Endothelial cell of umbilical vein (primary cell): ENCODE data around the gene LEMD1. TPM values are rescaled to one million over a fixed set of nuclear protein-coding genes. Genes with fewer than 3 reads are reported as not detected.

Experiments used
- BruUV-seq: library from RNA; stranded (reverse); fragments of 400-500 nt; replicated peaks from 2 replicates; lab custom pipeline; 2021; lab: Mats Ljungman, UMichigan
- CTCF ChIA-PET: fragments of 300-600, 350-600 bp; sonication (Branson Sonifier 250); formaldehyde crosslinking; loops from one replicate; lab custom pipeline; 2021; ENCODE audit warnings: antibody characterized with exemption, inconsistent platforms; lab: Charles Lee
- POLR2A ChIA-PET: fragments of 300-600, 350-600 bp; sonication (Branson Sonifier 250); formaldehyde crosslinking; loops from one replicate; lab custom pipeline; 2021; ENCODE audit warnings: antibody characterized with exemption, inconsistent platforms; lab: Charles Lee
- DNase-seq: peaks from one replicate; pipeline ENCODE4 v3.0.0-alpha.2; 2011; ENCODE audit warnings: low read depth, low spot score
- FAIRE-seq: peaks from 2 replicates; lab custom pipeline; 2011; peaks lifted over from hg19 to GRCh38; lab: Jason Lieb, UNC
- H2AFZ ChIP-seq: 2 replicates; pipeline ENCODE4 v1.6.0; 2012; ENCODE audit warnings: low read depth, low read length, control low read depth, inconsistent platforms
- H3K27ac ChIP-seq: 2 replicates; pipeline ENCODE4 v1.5.1; 2011; ENCODE audit warnings: low read depth, mild to moderate bottlenecking, control low read depth, low read length, moderate library complexity; ENCODE audit not compliant: insufficient read depth
- H3K27me3 ChIP-seq, 2 experiments: 2 replicates each; pipeline versions ENCODE4 v1.6.0 to v1.6.1; 2011; ENCODE audit warnings: low read length in 2 of 2, mixed read lengths in 1 of 2; ENCODE audit not compliant: control insufficient read depth in 2 of 2, insufficient read depth in 2 of 2
- H3K36me3 ChIP-seq, 2 experiments: 2 replicates in 1 of 2; 3 replicates in 1 of 2; pipeline ENCODE4 v1.5.1; 2011; ENCODE audit warnings: low read length in 2 of 2, mild to moderate bottlenecking in 1 of 2, moderate library complexity in 1 of 2; ENCODE audit not compliant: control insufficient read depth in 2 of 2, insufficient read depth in 2 of 2; ENCODE audit errors: extremely low read depth in 1 of 2
- H3K4me1 ChIP-seq: 3 replicates; pipeline ENCODE4 v1.5.1; 2011; ENCODE audit warnings: mild to moderate bottlenecking, low read length; ENCODE audit not compliant: control insufficient read depth, insufficient read depth; ENCODE audit errors: extremely low read depth
- H3K4me2 ChIP-seq: 2 replicates; pipeline ENCODE4 v1.6.1; 2011; ENCODE audit warnings: low read length, control low read depth, mixed read lengths; ENCODE audit not compliant: insufficient read depth
- H3K4me3 ChIP-seq, 3 experiments: fragments of 200-600 bp in 1 of 3; sonication (generic), shearing (Covaris generic) in 1 of 3; replicated peaks in 1 of 3; 2 replicates each; pipeline ENCODE4 v1.5.1; 2011 to 2016; ENCODE audit warnings: control low read depth in 3 of 3, low read length in 3 of 3, mild to moderate bottlenecking in 2 of 3, inconsistent platforms in 1 of 3, low read depth in 1 of 3, moderate library complexity in 1 of 3; ENCODE audit not compliant: insufficient read depth in 1 of 3
- H3K79me2 ChIP-seq: 2 replicates; pipeline ENCODE4 v1.6.0; 2012; ENCODE audit warnings: low read length, inconsistent platforms; ENCODE audit not compliant: control insufficient read depth, insufficient read depth
- H3K9ac ChIP-seq: replicated peaks from 2 replicates; pipeline ENCODE3; 2011; ENCODE audit warnings: low read length, control low read depth; ENCODE audit not compliant: insufficient read depth; ENCODE audit errors: extremely low read depth
- H3K9me1 ChIP-seq: replicated peaks from 3 replicates; pipeline ENCODE4 v1.6.0; 2011; ENCODE audit warnings: mild to moderate bottlenecking, low read length; ENCODE audit not compliant: control insufficient read depth, insufficient read depth; ENCODE audit errors: extremely low read depth
- H3K9me3 ChIP-seq: replicated peaks from 2 replicates; pipeline ENCODE4 v1.5.1; 2012; ENCODE audit warnings: low read length, inconsistent platforms; ENCODE audit not compliant: control insufficient read depth, insufficient read depth
- H4K20me1 ChIP-seq: replicated peaks from 2 replicates; pipeline ENCODE3; 2011; ENCODE audit warnings: mild to moderate bottlenecking, low read length; ENCODE audit not compliant: control insufficient read depth, insufficient read depth; ENCODE audit errors: extremely low read depth
- EZH2 ChIP-seq: IDR thresholded peaks from 2 replicates; pipeline ENCODE4 v1.6.1; 2012; ENCODE audit warnings: borderline replicate concordance, low read depth, mild to moderate bottlenecking, moderate library complexity, low read length, inconsistent platforms; ENCODE audit not compliant: severe bottlenecking
- FOS ChIP-seq: IDR thresholded peaks from 2 replicates; pipeline ENCODE4 v1.6.1; 2011; ENCODE audit warnings: mild to moderate bottlenecking, low read length, moderate library complexity, borderline replicate concordance; ENCODE audit not compliant: insufficient read depth
- GATA2 ChIP-seq: IDR thresholded peaks from 2 replicates; pipeline ENCODE4 v1.7.0; 2011; ENCODE audit warnings: low read depth, mild to moderate bottlenecking, moderate library complexity, mixed read lengths, low read length; ENCODE audit not compliant: insufficient read length, insufficient read depth
- JUN ChIP-seq: IDR thresholded peaks from 2 replicates; pipeline ENCODE4 v1.6.1; 2011; ENCODE audit warnings: borderline replicate concordance, low read depth; ENCODE audit not compliant: insufficient read length, insufficient read depth
- MAX ChIP-seq: IDR thresholded peaks from 2 replicates; pipeline ENCODE4 v1.6.1; 2011; ENCODE audit not compliant: insufficient read depth, insufficient read length
- MYC ChIP-seq: IDR thresholded peaks from one replicate; pipeline ENCODE4 v1.6.1; 2011; ENCODE audit warnings: mild to moderate bottlenecking, low read depth, low read length
- POLR2AphosphoS5 ChIP-seq: IDR thresholded peaks from 2 replicates; pipeline ENCODE4 v1.6.1; 2012; ENCODE audit warnings: low read depth, mild to moderate bottlenecking, control low read depth, low read length, moderate library complexity; ENCODE audit not compliant: insufficient read depth
- dilution Hi-C: fragments of 300-500 bp; cut with MboI; formaldehyde crosslinking; loops from one replicate; pipeline ENCODE4 v1.15.0; 2019; ENCODE audit warnings: low sequenced_read_pairs; ENCODE audit not compliant: extremely low pct_ligation_motif_present
- intact Hi-C: fragments of 100-400 bp; cut with micrococcal nuclease; formaldehyde crosslinking; loops from one replicate; pipeline ENCODE4 v1.10.0; 2022
- polyA plus RNA-seq, 4 experiments: library from polyadenylated mRNA; depleted of rRNA in 3 of 4; stranded (reverse) in 3 of 4; unstranded in 1 of 4; fragments of >200 nt; gene quantifications; 2 replicates each; pipeline versions ENCODE4 v1.2.1 to v1.2.3, GENCODE V29; 2011 to 2012; ENCODE audit warnings: missing spikeins in 1 of 4
- total RNA-seq: library from RNA; stranded (reverse); gene quantifications from 2 replicates; pipeline ENCODE4 v1.2.3, GENCODE V29; 2021

The LEMD1 gene
- total and polyA plus RNA-seq, 2 donors (not counting 3 experiments of a cell fraction or from before 2014, with no cell fraction given) = not detected

GRCh38 chr1:205420938-205421337 lies 918 bp downstream of the LEMD1 start:
- peaks cover 35 to 44% of the 10 kb centered on the region in 2 experiments for H3K27me3 ChIP-seq
- H4K20me1 ChIP-seq = no peaks in the 10 kb centered on the region
- no peak overlapping the region for H3K4me2 ChIP-seq
- H3K4me1 ChIP-seq = no peaks in the 10 kb centered on the region
- H3K9ac ChIP-seq = no peak overlapping the region
- H3K4me3 ChIP-seq = no peak overlapping the region
- no peaks in the 10 kb centered on the region for H3K79me2 ChIP-seq
- no peaks in the 10 kb centered on the region for H3K9me3 ChIP-seq
- H3K36me3 ChIP-seq = no peaks in the 10 kb centered on the region
- ChIA-PET CTCF (interaction anchor here (1.1 to 6.8 kb wide), 3 partner anchors 24 to 67 kb away, joined by 5 to 38 read pairs (median 5); no protein-coding TSS in a partner anchor), POLR2A (no interaction called here)
- no peak overlapping the region for H3K27ac ChIP-seq
- no peaks in the 10 kb centered on the region for H3K9me1 ChIP-seq
- DNase-seq (no peak), FAIRE-seq (no peak)
- intact Hi-C loops (no loop called here), dilution Hi-C loops (no loop called here)
- TF ChIP-seq JUN (no peak), GATA2 (no peak), POLR2AphosphoS5 (no peak)
- BruUV-seq = no TSS peak
- H2AFZ ChIP-seq = no peak overlapping the region

- H4K20me1 ChIP-seq = no peaks in the 10 kb centered on the region
- H3K27me3 ChIP-seq = peaks cover 22 to 23% of the 10 kb centered on the region in 2 experiments
- H3K4me3 ChIP-seq = no peak overlapping the region
- intact Hi-C loops = no loop called here
- no peak overlapping the region for H3K4me2 ChIP-seq
- ChIA-PET CTCF (interaction anchor here (1.2 to 6.8 kb wide), 4 partner anchors 9 to 67 kb away, joined by 4 to 38 read pairs (median 6); no protein-coding TSS in a partner anchor), POLR2A (no interaction called here)
- BruUV-seq = no TSS peak
- no peak for DNase-seq
- no peaks in the 10 kb centered on the region for H3K36me3 ChIP-seq
- no peak for TF ChIP-seq EZH2
- no peak for TF ChIP-seq MAX
- TF ChIP-seq POLR2AphosphoS5 = no peak
- TF ChIP-seq FOS = no peak
- TF ChIP-seq JUN = no peak
- TF ChIP-seq MYC = no peak
- no peak overlapping the region for H3K9ac ChIP-seq
- no peak for FAIRE-seq
- H3K27ac ChIP-seq = no peak overlapping the region
- H3K79me2 ChIP-seq = no peaks in the 10 kb centered on the region
- H3K9me3 ChIP-seq = no peaks in the 10 kb centered on the region
- H2AFZ ChIP-seq = no peak overlapping the region
- dilution Hi-C loops = no loop called here
- no peaks in the 10 kb centered on the region for H3K9me1 ChIP-seq
- no peaks in the 10 kb centered on the region for H3K4me1 ChIP-seq
Measured at GRCh38 chr1:205417870-205418635, 3.8 kb downstream of the LEMD1 start.
